Measurements from ENCODE around the gene KCNMA1.

- TF ChIP-seq FOXP4 (CRISPR knock-in tag; IDR thresholded peaks at IDR 0.05; ENCODE audit: borderline replicate concordance) (no peak), ZBTB9 (CRISPR knock-in tag; IDR thresholded peaks at IDR 0.05) (no peak), POLR2A (conservative IDR thresholded peaks at IDR 0.05) (no peak), PTBP1 (IDR thresholded peaks at IDR 0.05; ENCODE audit: low read depth, low read length) (no peak), DNMT1 (IDR thresholded peaks at IDR 0.05) (no peak), EZH2 (IDR thresholded peaks at IDR 0.05; ENCODE audit: borderline replicate concordance, low read depth, low read length) (no peak), ZHX1 (conservative IDR thresholded peaks at IDR 0.05; ENCODE audit: low read length) (no peak), GABPA (tag; conservative IDR thresholded peaks at IDR 0.05; ENCODE audit: low read depth) (no peak), MYC (IDR thresholded peaks at IDR 0.05; ENCODE audit: low read depth, low read length) (no peak), MYC (CRISPR knock-in tag; IDR thresholded peaks at IDR 0.05; ENCODE audit: borderline replicate concordance, low read depth) (no peak), CBX1 (IDR thresholded peaks at IDR 0.05; ENCODE audit: low read depth) (no peak), ARID2 (IDR thresholded peaks at IDR 0.05) (no peak), BDP1 (IDR thresholded peaks at IDR 0.05; ENCODE audit: insufficient read depth, insufficient read length) (no peak), SIN3A (IDR thresholded peaks at IDR 0.05; ENCODE audit: borderline replicate concordance in 2 of 2, control insufficient read depth in 1 of 2, low read depth in 2 of 2, low read length in 2 of 2) (no peak)
These were observed 363.4 kb downstream of the KCNMA1 start for GRCh38 chr10:77274046-77274795.
